ENCODE results near the gene WWC2.

GRCh38 chr4:183250831-183251230 lies 151.8 kb downstream of the WWC2 start:
- no peak for TF ChIP-seq GATA3 (IDR thresholded peaks at IDR 0.05; ENCODE audit: low read depth, low read length)
- TF ChIP-seq GATA2 (IDR thresholded peaks at IDR 0.05; ENCODE audit: low read depth, low read length): no peak
